ENCODE measurements around the gene OR52E1. TPM values are rescaled to one million over a fixed set of nuclear protein-coding genes. Genes with fewer than 3 reads are reported as not detected.

The OR52E1 gene
- total RNA-seq, 2 donors from 2014 or later: not detected

DNA sequence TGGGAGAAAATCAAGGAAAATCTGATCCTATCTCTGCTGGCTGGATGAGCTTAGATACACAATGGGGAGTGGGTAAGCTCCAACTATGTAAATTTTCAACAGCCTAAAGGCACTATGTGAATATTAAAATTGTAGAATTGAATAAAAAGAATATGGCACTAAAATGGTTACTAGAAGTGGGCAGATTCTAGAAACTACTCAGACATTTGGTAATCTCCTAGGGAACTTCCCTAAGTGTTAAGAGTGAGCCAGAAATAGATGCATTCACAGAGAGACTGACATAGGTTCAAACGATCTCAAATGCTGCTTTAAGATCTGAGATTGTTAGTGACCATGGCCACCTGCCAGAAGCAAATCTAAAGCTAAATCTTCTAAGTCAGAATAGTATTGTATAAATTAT, 4.3 kb upstream of the OR52E1 start:
- Histone ChIP-seq H3K4me1 (no peaks in the 10 kb centered on the region), H3K36me3 (no peaks in the 10 kb centered on the region), H3K27me3 (no peaks in the 10 kb centered on the region), H3K4me3 (no peak overlapping the region), H3K27ac (no peak overlapping the region), H3K9me3 (no peaks in the 10 kb centered on the region)
- DNase-seq (ENCODE audit: low spot score): no peak
- TF ChIP-seq, protein P1, sequence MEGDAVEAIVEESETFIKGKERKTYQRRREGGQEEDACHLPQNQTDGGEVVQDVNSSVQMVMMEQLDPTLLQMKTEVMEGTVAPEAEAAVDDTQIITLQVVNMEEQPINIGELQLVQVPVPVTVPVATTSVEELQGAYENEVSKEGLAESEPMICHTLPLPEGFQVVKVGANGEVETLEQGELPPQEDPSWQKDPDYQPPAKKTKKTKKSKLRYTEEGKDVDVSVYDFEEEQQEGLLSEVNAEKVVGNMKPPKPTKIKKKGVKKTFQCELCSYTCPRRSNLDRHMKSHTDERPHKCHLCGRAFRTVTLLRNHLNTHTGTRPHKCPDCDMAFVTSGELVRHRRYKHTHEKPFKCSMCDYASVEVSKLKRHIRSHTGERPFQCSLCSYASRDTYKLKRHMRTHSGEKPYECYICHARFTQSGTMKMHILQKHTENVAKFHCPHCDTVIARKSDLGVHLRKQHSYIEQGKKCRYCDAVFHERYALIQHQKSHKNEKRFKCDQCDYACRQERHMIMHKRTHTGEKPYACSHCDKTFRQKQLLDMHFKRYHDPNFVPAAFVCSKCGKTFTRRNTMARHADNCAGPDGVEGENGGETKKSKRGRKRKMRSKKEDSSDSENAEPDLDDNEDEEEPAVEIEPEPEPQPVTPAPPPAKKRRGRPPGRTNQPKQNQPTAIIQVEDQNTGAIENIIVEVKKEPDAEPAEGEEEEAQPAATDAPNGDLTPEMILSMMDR (IDR thresholded peaks at IDR 0.05): no peak

DNA sequence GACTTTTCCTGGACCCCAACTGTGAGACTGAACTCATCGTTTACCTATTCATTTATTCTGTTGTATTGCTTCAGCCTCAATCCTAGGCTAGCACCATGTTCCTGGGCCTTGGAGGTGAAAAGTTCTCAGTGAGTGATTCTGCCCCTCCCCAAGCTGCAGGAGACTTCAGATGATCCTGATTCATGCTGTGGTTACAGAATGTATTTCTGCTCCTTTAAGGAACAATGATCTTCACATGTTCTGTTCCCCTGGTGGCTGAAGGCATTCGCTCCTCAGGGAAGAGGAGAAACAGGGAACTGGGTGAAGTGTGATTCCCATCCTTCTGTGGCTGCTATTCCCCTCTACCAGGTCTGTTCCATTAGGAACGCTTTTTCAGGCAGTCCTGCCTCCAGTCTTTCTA, 2.4 kb downstream of the OR52E1 start:
- no peaks in the 10 kb centered on the region for H3K36me3 ChIP-seq
- TF ChIP-seq, protein P1 (IDR thresholded peaks at IDR 0.05): no peak
- H3K27ac ChIP-seq: no peak overlapping the region
- no peaks in the 10 kb centered on the region for H3K9me3 ChIP-seq
- no peak for DNase-seq (ENCODE audit: low spot score)
- no peaks in the 10 kb centered on the region for H3K4me1 ChIP-seq
- H3K27me3 ChIP-seq: no peaks in the 10 kb centered on the region
- H3K4me3 ChIP-seq: no peak overlapping the region

DNA sequence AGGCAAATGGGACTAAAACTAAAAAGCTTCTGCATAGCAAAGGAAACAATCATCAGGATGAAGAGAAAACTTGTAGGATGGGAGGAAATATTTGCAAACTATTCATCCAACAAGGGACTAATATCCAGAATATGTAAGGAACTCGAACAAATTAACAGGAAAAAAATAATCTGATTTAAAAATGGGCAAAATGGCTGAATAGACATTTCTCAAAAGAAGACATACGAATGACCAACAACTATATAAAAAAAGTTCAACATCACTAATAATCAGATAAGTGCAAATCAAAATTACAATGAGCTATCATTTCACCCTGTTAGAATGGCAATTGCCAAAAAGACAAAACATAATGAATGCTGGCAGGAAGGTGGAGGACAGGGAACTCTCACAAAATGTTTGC, 12.0 kb downstream of the OR52E1 start:
- no peak for DNase-seq (ENCODE audit: low spot score)
- H3K9me3 ChIP-seq: no peaks in the 10 kb centered on the region
- H3K27ac ChIP-seq: no peak overlapping the region
- no peak overlapping the region for H3K4me3 ChIP-seq
- H3K36me3 ChIP-seq: no peaks in the 10 kb centered on the region
- H3K4me1 ChIP-seq: no peaks in the 10 kb centered on the region
- H3K27me3 ChIP-seq: no peaks in the 10 kb centered on the region
- TF ChIP-seq, protein P1 (IDR thresholded peaks at IDR 0.05): no peak

DNA sequence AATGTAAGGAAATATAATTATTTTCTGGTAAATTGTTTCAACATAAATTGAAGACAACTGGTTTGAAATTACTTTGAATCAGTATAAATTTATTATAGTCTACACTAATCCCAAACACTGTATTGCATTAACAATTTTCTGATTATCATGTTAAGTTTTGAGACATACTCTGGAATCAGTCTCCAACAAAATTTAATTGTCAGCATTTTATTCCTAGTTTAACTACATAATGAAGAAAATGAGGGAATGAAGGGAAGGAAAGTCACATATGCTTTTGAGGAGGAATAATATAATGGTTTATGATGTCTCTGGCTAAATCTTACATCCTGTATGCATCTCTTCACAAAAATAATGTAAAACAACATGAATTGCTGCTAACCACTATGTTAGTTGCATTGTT, 14.2 kb downstream of the OR52E1 start:
- TF ChIP-seq, protein P1 (IDR thresholded peaks at IDR 0.05): no peak
- H3K4me1 ChIP-seq: no peaks in the 10 kb centered on the region
- no peaks in the 10 kb centered on the region for H3K9me3 ChIP-seq
- no peaks in the 10 kb centered on the region for H3K36me3 ChIP-seq
- no peaks in the 10 kb centered on the region for H3K27me3 ChIP-seq
- DNase-seq (ENCODE audit: low spot score): no peak
- no peak overlapping the region for H3K4me3 ChIP-seq
- no peak overlapping the region for H3K27ac ChIP-seq

DNA sequence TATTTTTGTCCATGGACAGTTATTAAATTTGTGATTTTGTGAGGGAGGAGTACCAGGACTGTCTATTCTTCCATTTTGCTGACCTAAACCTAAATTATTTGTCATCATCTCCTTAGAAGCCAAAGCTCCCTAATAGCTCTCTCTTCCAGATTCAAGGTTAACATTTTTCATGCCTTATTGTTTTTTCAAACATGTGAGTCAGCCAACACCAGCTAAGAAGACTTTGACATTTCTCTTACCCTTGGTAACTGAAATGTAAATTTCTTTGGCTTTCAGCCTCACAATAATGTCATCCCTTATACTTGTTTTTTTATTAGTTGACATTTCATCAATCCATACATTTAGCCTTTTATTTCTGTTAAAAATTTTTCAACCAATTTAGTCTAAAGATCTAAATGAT, 19.2 kb downstream of the OR52E1 start:
- no peaks in the 10 kb centered on the region for H3K9me3 ChIP-seq

DNA sequence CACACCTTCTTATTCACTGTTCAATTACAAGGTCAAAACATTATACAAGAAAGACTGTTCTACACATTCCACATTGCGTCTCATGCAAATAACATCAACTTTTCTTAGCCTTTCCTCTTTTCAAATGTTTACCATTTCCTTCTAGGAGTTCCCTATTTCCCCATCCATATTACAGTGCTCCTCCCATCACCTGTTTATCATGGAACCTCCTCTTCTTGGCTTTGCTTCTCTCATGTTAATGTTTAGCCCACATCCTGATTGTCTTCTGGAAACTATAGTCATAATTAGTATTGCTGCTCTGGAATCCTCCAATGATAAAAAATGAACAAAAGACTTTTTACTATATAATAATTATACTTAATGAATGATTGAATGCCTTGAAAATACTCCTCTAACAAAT, 21.3 kb downstream of the OR52E1 start:
- H3K4me3 ChIP-seq: no peak overlapping the region
- TF ChIP-seq, protein P1 (IDR thresholded peaks at IDR 0.05): no peak
- H3K27me3 ChIP-seq: no peaks in the 10 kb centered on the region
- H3K4me1 ChIP-seq: no peaks in the 10 kb centered on the region
- DNase-seq (ENCODE audit: low spot score): no peak
- H3K36me3 ChIP-seq: no peaks in the 10 kb centered on the region
- no peaks in the 10 kb centered on the region for H3K9me3 ChIP-seq
- no peak overlapping the region for H3K27ac ChIP-seq

More for the DNA sequence above, 19.2 kb downstream of the OR52E1 start:
- no peaks in the 10 kb centered on the region for H3K36me3 ChIP-seq
- H3K4me1 ChIP-seq: no peaks in the 10 kb centered on the region
- no peak overlapping the region for H3K4me3 ChIP-seq
- no peaks in the 10 kb centered on the region for H3K27me3 ChIP-seq
- no peak for DNase-seq (ENCODE audit: low spot score)
- TF ChIP-seq, protein P1 (IDR thresholded peaks at IDR 0.05): no peak
- H3K27ac ChIP-seq: no peak overlapping the region

All from right atrium auricular region (tissue), 2 donors.